Measurements from ENCODE around the gene SV2C. TPM values are rescaled to one million over a fixed set of nuclear protein-coding genes. Genes with fewer than 3 reads are reported as not detected.

The SV2C gene
- total and polyA plus RNA-seq, 11 donors = 0.12 to 0.29 (median 0.20) TPM; not detected in 5

DNA sequence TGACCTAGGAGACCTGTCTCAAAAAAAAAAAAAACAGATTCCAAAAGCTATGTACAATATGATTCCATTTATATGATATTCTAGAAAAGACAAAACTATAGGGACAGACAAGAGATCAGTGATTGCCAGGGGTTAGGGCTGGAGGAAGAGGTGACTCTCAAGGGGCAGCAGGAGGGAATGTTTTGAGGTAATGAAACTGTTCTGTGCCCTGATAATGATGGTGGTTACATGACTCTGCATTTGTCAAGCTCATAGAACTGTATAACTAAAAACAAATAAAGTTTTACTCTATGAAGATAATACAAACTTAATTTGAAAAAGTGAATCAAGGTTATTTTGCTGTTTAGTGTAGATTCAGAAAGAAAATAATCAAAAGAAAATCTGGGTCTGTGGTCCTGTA is 194.6 kb downstream of the SV2C start:
- DNase-seq (no peak), ATAC-seq (no peak)
- Histone ChIP-seq H3K4me1 (peaks cover 0 to 16% (median 7%) of the 10 kb centered on the region in 12 donors), H3K27me3 (no peaks in the 10 kb centered on the region), H3K9me3 (no peaks in the 10 kb centered on the region), H3K27ac (no peak overlapping the region), H3K4me3 (no peak overlapping the region), H3K36me3 (no peaks in the 10 kb centered on the region)
- intact Hi-C loops (cut with DNase I) = no loop called here
- TF ChIP-seq, protein P1, sequence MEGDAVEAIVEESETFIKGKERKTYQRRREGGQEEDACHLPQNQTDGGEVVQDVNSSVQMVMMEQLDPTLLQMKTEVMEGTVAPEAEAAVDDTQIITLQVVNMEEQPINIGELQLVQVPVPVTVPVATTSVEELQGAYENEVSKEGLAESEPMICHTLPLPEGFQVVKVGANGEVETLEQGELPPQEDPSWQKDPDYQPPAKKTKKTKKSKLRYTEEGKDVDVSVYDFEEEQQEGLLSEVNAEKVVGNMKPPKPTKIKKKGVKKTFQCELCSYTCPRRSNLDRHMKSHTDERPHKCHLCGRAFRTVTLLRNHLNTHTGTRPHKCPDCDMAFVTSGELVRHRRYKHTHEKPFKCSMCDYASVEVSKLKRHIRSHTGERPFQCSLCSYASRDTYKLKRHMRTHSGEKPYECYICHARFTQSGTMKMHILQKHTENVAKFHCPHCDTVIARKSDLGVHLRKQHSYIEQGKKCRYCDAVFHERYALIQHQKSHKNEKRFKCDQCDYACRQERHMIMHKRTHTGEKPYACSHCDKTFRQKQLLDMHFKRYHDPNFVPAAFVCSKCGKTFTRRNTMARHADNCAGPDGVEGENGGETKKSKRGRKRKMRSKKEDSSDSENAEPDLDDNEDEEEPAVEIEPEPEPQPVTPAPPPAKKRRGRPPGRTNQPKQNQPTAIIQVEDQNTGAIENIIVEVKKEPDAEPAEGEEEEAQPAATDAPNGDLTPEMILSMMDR (IDR thresholded peaks at IDR 0.05) = no peak

DNA sequence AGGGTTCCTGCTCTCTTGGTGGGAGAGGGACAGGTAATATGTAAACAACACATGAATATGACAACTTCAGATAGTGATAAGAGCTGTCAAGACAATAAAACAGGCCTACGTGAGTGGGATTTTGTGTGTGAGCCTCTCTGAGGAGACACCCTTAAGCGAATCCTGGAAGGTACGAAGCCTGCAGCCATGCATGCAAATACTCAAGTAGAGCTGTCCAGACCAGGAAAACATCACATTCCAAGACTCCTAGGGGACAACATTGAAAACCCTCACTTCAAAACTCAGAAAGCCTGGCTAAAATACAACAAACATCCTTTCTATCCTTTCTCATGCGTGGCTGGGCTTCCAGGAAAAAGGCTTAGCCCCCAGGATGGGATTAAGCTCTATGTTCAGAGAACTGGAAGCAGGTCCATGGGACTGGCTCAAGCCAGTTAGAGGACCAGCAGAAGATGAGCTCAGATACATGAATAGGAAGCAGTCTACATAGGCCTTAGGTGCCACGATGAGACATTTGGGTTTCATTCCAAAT is 195.1 kb downstream of the SV2C start:
- H3K9me3 ChIP-seq = no peaks in the 10 kb centered on the region
- H3K4me3 ChIP-seq = no peak overlapping the region
- no peaks in the 10 kb centered on the region for H3K27me3 ChIP-seq
- WGBS, 4 donors = 71 to 78% (median 77%) methylated on average over 5 of the region's 5 CpGs
- H3K27ac ChIP-seq = no peak overlapping the region
- no peak for ATAC-seq
- no peak for DNase-seq
- H3K36me3 ChIP-seq = no peaks in the 10 kb centered on the region
- H3K4me1 ChIP-seq = peaks cover 0 to 12% (median 4%) of the 10 kb centered on the region in 12 donors
- TF ChIP-seq, protein P1 (IDR thresholded peaks at IDR 0.05) = no peak
- TF ChIP-seq POLR2A (IDR thresholded peaks at IDR 0.05) = no peak
- intact Hi-C loops (cut with DNase I) = no loop called here

DNA sequence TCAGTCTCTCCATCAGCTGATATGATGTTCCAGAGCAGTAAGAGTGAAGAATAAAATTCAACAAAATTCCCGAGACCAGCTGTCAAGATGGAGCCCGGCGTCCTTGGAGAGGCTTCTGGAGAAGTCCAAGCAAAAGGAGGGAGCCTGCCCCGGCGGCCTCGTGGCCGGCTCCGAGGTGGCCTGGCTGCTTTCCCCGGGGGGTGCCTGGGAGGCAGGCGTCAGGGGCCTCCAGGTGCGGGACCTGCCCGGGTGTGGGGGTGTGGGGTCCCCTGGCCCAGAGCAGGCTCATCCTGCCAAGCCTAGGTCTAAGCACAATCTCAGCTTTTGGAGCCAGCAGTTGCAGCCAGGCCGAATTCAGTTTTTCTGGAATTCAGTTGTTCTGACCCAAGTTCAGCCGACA is 197.3 kb downstream of the SV2C start:
- TF ChIP-seq, protein P1 (IDR thresholded peaks at IDR 0.05) = no peak
- TF ChIP-seq POLR2A (IDR thresholded peaks at IDR 0.05) = no peak
- Histone ChIP-seq H3K9me3 (no peaks in the 10 kb centered on the region), H3K27ac (no peak overlapping the region), H3K4me3 (no peak overlapping the region), H3K36me3 (no peaks in the 10 kb centered on the region), H3K27me3 (no peaks in the 10 kb centered on the region), H3K4me1 (no peaks in the 10 kb centered on the region)
- DNase-seq (no peak), ATAC-seq (no peak)
- intact Hi-C loops (cut with DNase I) = no loop called here
- 85 to 89% (median 87%) methylated on average over 11 to 14 of the region's 14 CpGs for WGBS, 4 donors

DNA sequence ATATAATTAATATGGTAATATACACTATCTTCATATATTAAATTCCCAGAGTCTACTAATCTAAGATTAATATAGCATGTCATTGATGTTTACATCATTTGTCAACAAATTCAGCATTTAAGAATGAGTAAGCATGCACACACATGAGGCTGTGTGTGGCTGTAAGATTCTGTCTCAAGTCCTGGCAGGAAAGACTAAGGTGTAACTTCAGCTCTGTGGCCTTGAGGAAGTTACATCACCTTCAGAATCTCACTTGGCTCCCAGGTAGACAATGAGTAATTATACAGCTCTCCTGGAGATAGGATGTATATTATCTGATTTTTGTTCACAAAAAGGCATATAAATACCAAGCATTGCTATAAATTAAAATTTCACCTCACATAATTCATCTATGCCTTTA is 200.5 kb downstream of the SV2C start:
- Histone ChIP-seq H3K4me1 (no peaks in the 10 kb centered on the region), H3K27ac (no peak overlapping the region), H3K9me3 (no peaks in the 10 kb centered on the region), H3K27me3 (no peaks in the 10 kb centered on the region), H3K4me3 (no peak overlapping the region), H3K36me3 (no peaks in the 10 kb centered on the region)
- no peak for DNase-seq
- no peak for ATAC-seq
- intact Hi-C loops (cut with DNase I) = no loop called here
- TF ChIP-seq POLR2A (IDR thresholded peaks at IDR 0.05) = no peak
- TF ChIP-seq, protein P1 (IDR thresholded peaks at IDR 0.05) = no peak

Data from heart left ventricle (tissue), 16 donors.